SKM-1 treated with dmso at 0.1 percent for 144 hours (cell line): ENCODE data around the gene CCDC30.
A peak's percentile ranks its signal among the peaks of the same experiment; 100 is the strongest.
"Not testable (repeated sequence)": the region's sequence is repeated elsewhere in the genome, so short reads cannot be mapped to it uniquely, and the experiment has no call there.

Source experiments
- DNase-seq: peaks from one replicate; lab custom pipeline; 2025; ENCODE audit not compliant: unreplicated experiment; lab: John Stamatoyannopoulos, UW

The CCDC30 gene

GRCh38 chr1:42523171-42523570 lies 60.1 kb downstream of the CCDC30 start:
- no peak for DNase-seq

DNA sequence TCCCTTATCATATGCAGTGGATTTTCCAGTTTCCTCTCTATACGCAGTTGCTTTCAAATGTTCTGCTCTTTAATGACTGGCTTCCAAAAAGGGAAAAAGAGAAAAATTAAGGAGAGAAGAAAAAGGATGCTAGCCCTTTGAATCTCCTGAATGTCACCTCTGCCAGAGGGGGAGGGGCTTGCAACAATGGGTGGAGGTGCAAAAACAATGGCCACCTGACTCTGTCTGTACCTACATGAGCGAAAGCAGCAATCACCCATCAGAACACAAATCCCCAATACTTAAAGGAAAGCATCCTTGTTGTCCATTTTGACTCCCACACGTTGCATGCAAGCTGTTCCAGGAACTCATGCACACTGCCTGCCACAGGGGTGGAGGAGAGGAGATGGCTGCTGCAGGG lies 61.2 kb downstream of the CCDC30 start:
- DNase-seq = no peak

DNA sequence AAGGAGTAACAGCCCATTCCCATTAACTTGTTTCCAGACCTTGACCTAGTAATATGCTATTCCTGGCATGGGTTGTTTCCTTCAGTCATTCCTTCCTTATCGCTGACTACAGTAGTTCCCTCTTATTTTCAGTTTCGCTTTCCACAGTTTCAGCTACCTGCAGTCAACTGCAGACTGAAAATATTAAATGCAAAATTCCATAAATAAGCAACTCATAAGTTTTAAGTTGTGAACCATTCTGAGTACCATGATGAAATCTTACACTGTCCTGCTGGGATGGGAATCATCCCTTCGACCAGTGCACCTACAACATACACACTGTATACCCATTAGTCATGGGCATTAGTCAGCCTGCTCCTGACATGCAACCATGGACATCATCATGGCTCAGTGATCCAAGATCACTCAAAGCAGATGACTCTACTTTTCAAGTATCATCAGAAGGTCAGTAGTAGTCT lies 66.7 kb downstream of the CCDC30 start:
- DNase-seq = no peak

DNA sequence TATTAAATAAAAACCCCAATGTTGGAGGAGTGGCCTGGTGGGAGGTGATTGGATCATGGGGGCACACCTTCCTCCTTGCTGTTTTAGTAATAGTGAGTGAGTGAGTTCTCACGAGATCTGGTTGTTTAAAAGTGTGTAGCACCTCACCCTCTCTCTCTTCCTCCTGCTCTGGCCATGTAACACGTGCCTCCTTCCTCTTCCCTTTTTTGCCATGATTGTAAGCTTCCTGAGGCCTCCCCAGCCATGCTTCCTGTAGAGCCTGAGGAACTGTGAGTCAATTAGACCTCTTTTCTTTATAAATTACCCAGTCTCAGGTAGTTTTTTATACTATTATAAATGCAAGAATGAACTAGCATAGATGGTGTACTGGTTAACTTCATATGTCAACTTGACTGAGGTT lies 68.0 kb downstream of the CCDC30 start:
- no peak for DNase-seq

GRCh38 chr1:42533101-42533863 lies 70.2 kb downstream of the CCDC30 start:
- DNase-seq = no peak

- DNase-seq = no peak
Observed at GRCh38 chr1:42541104-42541503, 78.0 kb downstream of the CCDC30 start.

GRCh38 chr1:42551180-42551579 lies 88.1 kb downstream of the CCDC30 start:
- DNase-seq = peak; percentile 94

GRCh38 chr1:42551590-42551989 lies 88.5 kb downstream of the CCDC30 start:
- no peak for DNase-seq

GRCh38 chr1:42552636-42553035 lies 89.5 kb downstream of the CCDC30 start:
- no peak for DNase-seq

DNA sequence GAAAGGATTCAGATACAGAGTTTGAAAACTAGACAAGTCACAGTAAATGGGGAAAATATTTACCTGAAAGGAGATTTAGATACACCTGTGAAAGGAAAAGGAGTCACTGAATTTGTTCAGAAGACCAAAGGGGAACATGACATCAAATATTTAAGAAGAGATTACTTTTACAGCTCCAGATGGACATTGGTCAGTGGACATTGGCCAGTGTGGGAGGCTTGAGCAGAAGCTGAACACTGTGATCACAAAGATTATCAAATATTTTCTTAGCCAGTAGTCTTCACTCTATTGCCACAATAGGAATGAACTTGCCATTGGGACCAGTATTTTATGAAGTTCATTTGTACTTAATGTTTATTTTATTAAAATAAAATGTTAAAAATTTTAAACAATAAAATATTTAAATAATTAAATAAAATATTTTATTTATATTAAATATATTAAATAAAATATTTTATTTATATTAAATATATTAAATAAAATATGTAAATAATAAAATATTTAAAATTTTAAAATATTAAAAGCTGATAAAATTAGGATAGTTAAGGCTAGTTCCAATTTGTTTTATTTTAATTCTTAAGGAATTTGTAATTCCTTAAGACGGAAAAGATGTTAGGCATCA lies 94.3 kb downstream of the CCDC30 start:
- DNase-seq = no peak

DNA sequence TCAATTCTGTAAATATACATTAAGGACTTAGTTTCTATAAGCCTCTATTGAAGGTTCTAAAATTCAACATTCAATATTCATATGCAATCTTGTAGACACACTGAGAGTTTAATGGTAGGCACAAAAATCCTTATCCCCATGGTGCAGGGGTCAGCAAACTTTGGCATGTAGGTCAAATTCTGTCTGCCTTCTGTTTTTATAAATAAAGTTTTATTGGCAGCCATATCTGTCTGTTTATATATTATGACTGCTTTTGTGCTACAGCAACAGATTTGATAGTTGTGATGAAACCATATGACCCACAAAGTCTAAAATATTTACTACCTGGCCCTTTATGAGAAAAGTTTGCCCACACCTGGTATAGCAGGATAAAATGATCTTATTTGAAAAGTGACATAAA lies 104.0 kb downstream of the CCDC30 start:
- DNase-seq = no peak

DNA sequence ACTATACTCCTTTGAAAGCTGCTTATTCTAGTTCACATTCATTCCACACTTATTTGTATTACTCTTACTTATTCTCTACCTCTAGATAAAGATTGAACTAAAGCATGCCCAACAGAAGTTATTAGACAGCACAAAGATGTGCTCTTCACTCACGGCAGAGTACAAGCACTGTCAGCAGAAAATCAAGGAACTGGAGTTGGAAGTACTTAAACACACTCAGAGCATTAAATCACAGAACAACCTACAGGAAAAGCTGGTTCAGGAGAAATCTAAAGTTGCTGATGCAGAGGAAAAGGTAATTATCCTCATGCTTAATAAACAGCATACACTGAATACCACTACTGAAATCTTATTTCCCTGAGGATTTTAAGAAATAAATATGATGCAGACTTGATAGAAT lies 113.8 kb downstream of the CCDC30 start:
- no peak for DNase-seq

GRCh38 chr1:42586016-42586415 lies 122.9 kb downstream of the CCDC30 start:
- DNase-seq = no peak

DNA sequence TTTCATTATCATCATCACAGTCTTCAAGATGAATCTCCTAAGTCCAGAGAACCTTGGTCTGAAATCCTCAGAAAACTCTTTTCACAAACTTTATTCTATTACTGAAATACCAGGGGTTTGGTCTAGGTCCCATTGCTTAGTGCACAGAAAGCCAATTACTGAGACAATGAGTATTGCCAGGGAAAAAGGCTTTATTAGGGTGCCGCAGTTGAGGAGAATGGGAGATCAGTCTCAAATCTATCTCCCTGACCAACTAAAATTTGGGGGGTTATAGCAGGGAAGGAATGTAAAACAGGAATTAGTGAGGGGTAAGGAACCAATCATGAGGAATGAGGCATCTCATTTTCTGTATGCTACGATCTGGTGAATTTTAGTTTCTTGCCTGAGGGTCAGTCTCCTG lies 124.7 kb downstream of the CCDC30 start:
- DNase-seq = no peak

GRCh38 chr1:42592811-42593210 lies 129.7 kb downstream of the CCDC30 start:
- DNase-seq = no peak

DNA sequence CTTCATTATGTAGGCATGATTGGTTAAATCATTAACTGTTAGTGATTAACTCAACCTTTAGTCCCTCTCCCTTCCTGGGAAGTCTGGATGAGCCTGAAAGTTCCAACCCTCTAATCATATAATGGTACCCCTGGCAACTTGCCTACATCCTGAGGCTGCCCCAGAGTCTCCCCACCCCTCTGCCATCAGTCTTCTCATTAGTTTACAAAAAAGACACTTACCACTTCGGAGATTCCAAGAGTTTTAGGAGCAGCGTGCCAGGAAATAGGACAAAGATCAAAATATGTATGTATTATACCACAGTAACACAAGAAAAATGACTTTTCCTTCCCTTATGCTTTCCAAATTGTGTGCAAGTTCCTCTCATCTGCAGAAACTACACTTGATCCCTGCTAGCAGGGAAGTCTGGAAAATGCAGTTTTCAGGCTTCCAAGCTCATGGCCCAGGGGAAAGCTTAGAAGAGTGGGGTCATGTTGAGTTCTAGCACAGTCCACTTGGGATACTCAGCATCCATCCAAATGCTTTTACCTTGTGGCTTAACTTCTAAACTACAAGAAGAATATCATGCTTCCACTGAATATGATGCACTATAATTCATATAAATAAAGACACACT lies 130.5 kb downstream of the CCDC30 start:
- no peak for DNase-seq

DNA sequence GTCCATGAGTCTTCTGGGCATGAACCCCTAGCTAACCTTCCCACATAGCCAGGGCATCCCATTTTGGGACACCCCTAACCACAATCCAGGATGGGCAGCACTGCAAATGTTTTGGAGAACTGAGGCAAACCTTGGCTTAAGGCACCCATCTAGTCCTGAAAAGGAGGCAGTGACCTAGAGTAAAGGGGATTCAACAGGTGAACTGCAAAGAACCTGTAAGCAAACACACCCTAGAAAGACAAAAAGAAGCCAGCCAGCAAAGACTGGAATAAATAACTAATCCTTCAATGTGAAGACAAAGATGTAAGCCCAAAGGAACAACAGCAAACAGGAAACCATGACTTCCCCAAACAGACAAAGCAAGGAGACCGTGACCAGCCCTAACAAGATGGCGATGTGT lies 138.4 kb downstream of the CCDC30 start:
- DNase-seq = no peak

DNA sequence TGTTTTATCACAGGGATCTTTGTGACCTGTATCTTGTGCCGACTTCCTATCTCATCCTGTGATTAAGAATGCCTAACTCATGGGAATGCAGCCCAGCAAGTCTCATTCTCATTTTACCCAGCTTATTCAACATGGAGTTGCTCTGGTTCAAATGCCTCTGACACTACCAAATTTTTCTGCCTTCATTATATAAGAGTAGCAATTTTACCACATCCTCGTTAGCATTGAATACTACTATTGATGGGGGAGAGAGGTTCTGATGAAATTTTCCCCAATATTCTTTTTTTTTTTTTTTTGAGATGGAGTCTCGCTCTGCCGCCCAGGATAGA lies 150.7 kb downstream of the CCDC30 start:
- DNase-seq = no peak

GRCh38 chr1:42618866-42619265 lies 155.8 kb downstream of the CCDC30 start:
- no peak for DNase-seq

GRCh38 chr1:42620307-42620706 lies 157.2 kb downstream of the CCDC30 start:
- no peak for DNase-seq

- not testable (repeated sequence) for DNase-seq
Observed at GRCh38 chr1:42621180-42621579, 158.1 kb downstream of the CCDC30 start.

DNA sequence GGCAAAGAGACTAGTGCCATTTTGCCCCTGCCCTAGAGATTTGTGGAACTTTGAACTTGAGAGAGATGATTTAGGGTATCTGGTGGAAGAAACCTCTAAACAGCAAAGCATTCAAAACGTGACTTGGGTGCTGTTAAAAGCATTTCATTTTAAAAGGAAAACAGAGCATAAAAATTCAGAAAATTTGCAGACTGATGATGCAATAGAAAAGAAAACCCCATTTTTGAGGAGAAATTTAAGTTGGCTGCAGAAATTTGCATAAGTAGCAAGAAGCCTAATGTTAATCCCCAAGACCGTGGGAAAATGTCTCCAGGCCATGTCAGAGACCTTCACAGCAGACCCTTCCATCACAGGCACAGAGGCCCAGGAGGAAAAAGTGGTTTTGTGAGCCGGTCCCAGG lies 164.1 kb downstream of the CCDC30 start:
- DNase-seq = not testable (repeated sequence)
